NT2/D1 (cell line): Measurements from ENCODE around the gene NRCAM.

Source experiments
- SUZ12 ChIP-seq: IDR thresholded peaks from 2 replicates; pipeline ENCODE4 v1.6.1; 2011; ENCODE audit not compliant: insufficient read length, insufficient read depth; ENCODE audit errors: extremely low read depth
- YY1 ChIP-seq: IDR thresholded peaks from 2 replicates; pipeline ENCODE4 v1.6.1; 2011; ENCODE audit not compliant: insufficient read length, insufficient read depth
- ZNF274 ChIP-seq: IDR thresholded peaks from 2 replicates; pipeline ENCODE4 v1.6.1; 2011; ENCODE audit warnings: mild to moderate bottlenecking, low read depth, low read length

GRCh38 chr7:108188724-108189123 lies 267.5 kb downstream of the NRCAM start:
- no peak for TF ChIP-seq ZNF274
- TF ChIP-seq SUZ12: no peak
- TF ChIP-seq YY1: no peak
